Measurements from ENCODE around the gene S1PR3.

DNA sequence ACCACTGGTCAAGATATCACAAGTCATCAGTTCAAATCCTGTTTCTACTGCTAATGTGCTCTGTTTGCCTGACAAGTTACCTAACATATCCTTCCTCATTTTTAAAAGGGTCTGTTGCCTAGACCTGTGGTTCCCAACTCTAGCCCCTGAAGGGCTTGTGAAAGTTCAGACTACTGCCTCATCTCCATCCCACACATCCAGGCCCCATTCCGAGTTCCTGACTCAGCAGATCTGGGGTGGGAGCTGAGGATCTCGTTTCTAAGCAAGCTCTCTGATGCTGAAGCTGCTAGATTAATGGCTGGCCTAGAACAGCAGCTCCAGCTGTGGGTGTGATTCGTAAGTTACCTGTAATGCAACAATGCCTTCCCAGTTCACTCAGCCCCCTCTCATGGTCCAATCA is 32.5 kb downstream of the S1PR3 start:
- TF ChIP-seq EZH2phosphoT487 (IDR thresholded peaks at IDR 0.05; ENCODE audit: borderline replicate concordance, low read length): no peak
- TF ChIP-seq, protein P1, sequence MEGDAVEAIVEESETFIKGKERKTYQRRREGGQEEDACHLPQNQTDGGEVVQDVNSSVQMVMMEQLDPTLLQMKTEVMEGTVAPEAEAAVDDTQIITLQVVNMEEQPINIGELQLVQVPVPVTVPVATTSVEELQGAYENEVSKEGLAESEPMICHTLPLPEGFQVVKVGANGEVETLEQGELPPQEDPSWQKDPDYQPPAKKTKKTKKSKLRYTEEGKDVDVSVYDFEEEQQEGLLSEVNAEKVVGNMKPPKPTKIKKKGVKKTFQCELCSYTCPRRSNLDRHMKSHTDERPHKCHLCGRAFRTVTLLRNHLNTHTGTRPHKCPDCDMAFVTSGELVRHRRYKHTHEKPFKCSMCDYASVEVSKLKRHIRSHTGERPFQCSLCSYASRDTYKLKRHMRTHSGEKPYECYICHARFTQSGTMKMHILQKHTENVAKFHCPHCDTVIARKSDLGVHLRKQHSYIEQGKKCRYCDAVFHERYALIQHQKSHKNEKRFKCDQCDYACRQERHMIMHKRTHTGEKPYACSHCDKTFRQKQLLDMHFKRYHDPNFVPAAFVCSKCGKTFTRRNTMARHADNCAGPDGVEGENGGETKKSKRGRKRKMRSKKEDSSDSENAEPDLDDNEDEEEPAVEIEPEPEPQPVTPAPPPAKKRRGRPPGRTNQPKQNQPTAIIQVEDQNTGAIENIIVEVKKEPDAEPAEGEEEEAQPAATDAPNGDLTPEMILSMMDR (conservative IDR thresholded peaks at IDR 0.05; ENCODE audit: low read depth, low read length): no peak
